ENCODE measurements around the gene KNSTRN. TPM values are rescaled to one million over a fixed set of nuclear protein-coding genes. Genes with fewer than 3 reads are reported as not detected.

KNSTRN gene
- total and polyA plus RNA-seq, 4 experiments from 2014 or later = 1.0 to 8.8 (median 4.6) TPM

GRCh38 chr15:40440743-40441564 lies 58.4 kb downstream of the KNSTRN start, which contains the start of gene BAHD1:
BAHD1 (plus strand) TSS chr15:40440953; CDS start chr15:40458465, 17,512 bp downstream.
- Mint-ChIP-seq H3K27me3 (peaks cover 13% of the 10 kb centered on the region in 2 donors), H3K27ac (peak within 1 kb of the TSS; percentile 87 to 94 (median 92)), H3K36me3 (peaks cover 0 to 10% of the 10 kb centered on the region in 2 donors), H3K9me3 (no peaks in the 10 kb centered on the region), H3K4me3 (peak within 1 kb of the TSS; percentile 91 to 96 (median 93)), H3K4me1 (peaks cover 49 to 83% (median 60%) of the 10 kb centered on the region in 4 donors)
- POLR2A ChIA-PET (ENCODE audit: partially characterized antibody) = interaction anchor here (0.7 to 5.7 kb wide), 16 partner anchors 11 to 253 kb away, joined by 3 to 94 read pairs (median 4); partner anchors contain the start of genes CCDC32, DISP2, PLCB2 and RAD51
- H3K9me3 ChIP-seq (ENCODE audit: control insufficient read depth in 1 of 2, low read length in 2 of 2) = no peaks in the 10 kb centered on the region
- peak within 1 kb of the TSS; percentile 62 to 65 for H3K4me3 ChIP-seq (ENCODE audit: low read length in 2 of 2)
- intact Hi-C loops (cut with micrococcal nuclease) = loop anchor here (1.0 to 2.0 kb wide), 3 partner anchors 36 to 128 kb away; partner anchors contain the start of genes IVD and RPUSD2
- peaks cover 12% of the 10 kb centered on the region for H3K27me3 ChIP-seq (ENCODE audit: insufficient read depth, low read length)
- no peaks in the 10 kb centered on the region for H3K36me3 ChIP-seq (ENCODE audit: insufficient read depth, low read length)
- DNase-seq = peak; percentile 89 to 93 (median 90)
- CTCF ChIA-PET (ENCODE audit: partially characterized antibody) = interaction anchor here (0.5 to 5.7 kb wide), 10 partner anchors 9 to 103 kb away, joined by 3 to 29 read pairs (median 4); no protein-coding TSS in a partner anchor
- peaks cover 67% of the 10 kb centered on the region for H3K4me1 ChIP-seq (ENCODE audit: insufficient read depth, low read length)
- peak within 1 kb of the TSS; percentile 49 for H3K27ac ChIP-seq (ENCODE audit: low read depth, low read length)

- intact Hi-C loops (cut with micrococcal nuclease) = loop anchor here (1.0 to 2.0 kb wide), 3 partner anchors 37 to 127 kb away; partner anchors contain the start of genes IVD and RPUSD2
- peaks cover 6% of the 10 kb centered on the region for H3K27me3 ChIP-seq (ENCODE audit: insufficient read depth, low read length)
- Mint-ChIP-seq H3K36me3 (peaks cover 0 to 10% of the 10 kb centered on the region in 2 donors), H3K4me1 (peaks cover 48 to 76% (median 57%) of the 10 kb centered on the region in 4 donors), H3K27ac (peak overlapping the region; percentile 76 to 95 (median 91)), H3K4me3 (peak overlapping the region; percentile 89 to 95 (median 93)), H3K27me3 (peaks cover 10 to 11% of the 10 kb centered on the region in 2 donors), H3K9me3 (no peaks in the 10 kb centered on the region)
- no peaks in the 10 kb centered on the region for H3K36me3 ChIP-seq (ENCODE audit: insufficient read depth, low read length)
- ChIA-PET CTCF (ENCODE audit: partially characterized antibody) (interaction anchor here (1.0 to 5.7 kb wide), 6 partner anchors 15 to 152 kb away, joined by 3 to 29 read pairs (median 4); partner anchors contain the start of gene KNL1), POLR2A (ENCODE audit: partially characterized antibody) (interaction anchor here (1.0 to 5.7 kb wide), 10 partner anchors 11 to 253 kb away, joined by 3 to 94 read pairs (median 5); partner anchors contain the start of genes CCDC32, CHST14, DISP2 and IVD)
- H3K4me1 ChIP-seq (ENCODE audit: insufficient read depth, low read length) = peaks cover 60% of the 10 kb centered on the region
- peak in 1 of 5 donors; percentile 52 for DNase-seq
- no peaks in the 10 kb centered on the region for H3K9me3 ChIP-seq (ENCODE audit: control insufficient read depth in 1 of 2, low read length in 2 of 2)
- peak overlapping the region in 1 of 2 donors; percentile 45 for H3K4me3 ChIP-seq (ENCODE audit: low read length in 2 of 2)
- H3K27ac ChIP-seq (ENCODE audit: low read depth, low read length) = peak overlapping the region; percentile 49
Observed at GRCh38 chr15:40441565-40442531, 59.3 kb downstream of the KNSTRN start.

- peaks cover 50% of the 10 kb centered on the region for H3K4me1 ChIP-seq (ENCODE audit: insufficient read depth, low read length)
- Mint-ChIP-seq H3K4me3 (peak overlapping the region; percentile 88 to 95 (median 93)), H3K4me1 (peaks cover 47 to 73% (median 56%) of the 10 kb centered on the region in 4 donors), H3K9me3 (no peaks in the 10 kb centered on the region), H3K36me3 (peaks cover 0 to 10% of the 10 kb centered on the region in 2 donors), H3K27me3 (peaks cover 4 to 6% of the 10 kb centered on the region in 2 donors), H3K27ac (peak overlapping the region; percentile 47 to 91 (median 87))
- no peaks in the 10 kb centered on the region for H3K36me3 ChIP-seq (ENCODE audit: insufficient read depth, low read length)
- intact Hi-C loops (cut with micrococcal nuclease) = no loop called here
- no peak for DNase-seq
- POLR2A ChIA-PET (ENCODE audit: partially characterized antibody) = interaction anchor here (1.6 to 5.7 kb wide), 3 partner anchors 9 to 136 kb away, joined by 4 to 94 read pairs (median 5); partner anchors contain the start of genes IVD and PLCB2
- H3K27ac ChIP-seq (ENCODE audit: low read depth, low read length) = no peak overlapping the region
- CTCF ChIA-PET (ENCODE audit: partially characterized antibody) = interaction anchor here (0.5 to 5.7 kb wide), 5 partner anchors 14 to 160 kb away, joined by 3 to 29 read pairs (median 4); partner anchors contain the start of genes ANKRD63 and KNL1
- H3K27me3 ChIP-seq (ENCODE audit: insufficient read depth, low read length) = no peaks in the 10 kb centered on the region
- no peak overlapping the region for H3K4me3 ChIP-seq (ENCODE audit: low read length in 2 of 2)
- no peaks in the 10 kb centered on the region for H3K9me3 ChIP-seq (ENCODE audit: control insufficient read depth in 1 of 2, low read length in 2 of 2)
Observed at GRCh38 chr15:40443255-40443654, 60.7 kb downstream of the KNSTRN start.

GRCh38 chr15:40443846-40444245 lies 61.3 kb downstream of the KNSTRN start:
- peaks cover 52% of the 10 kb centered on the region for H3K4me1 ChIP-seq (ENCODE audit: insufficient read depth, low read length)
- intact Hi-C loops (cut with micrococcal nuclease) = no loop called here
- Mint-ChIP-seq H3K36me3 (peaks cover 0 to 10% of the 10 kb centered on the region in 2 donors), H3K27ac (peak overlapping the region in 6 of 7 donors; percentile 19 to 91 (median 69)), H3K4me1 (peaks cover 46 to 70% (median 56%) of the 10 kb centered on the region in 4 donors), H3K9me3 (no peaks in the 10 kb centered on the region), H3K4me3 (peak overlapping the region; percentile 88 to 95 (median 93)), H3K27me3 (peaks cover 0 to under 1% of the 10 kb centered on the region in 2 donors)
- ChIA-PET POLR2A (ENCODE audit: partially characterized antibody) (interaction anchor here (1.6 to 5.7 kb wide), 2 partner anchors 9 to 136 kb away, joined by 4 to 94 read pairs; partner anchors contain the start of gene PLCB2), CTCF (ENCODE audit: partially characterized antibody) (interaction anchor here (0.6 to 5.7 kb wide), 4 partner anchors 9 to 161 kb away, joined by 3 to 29 read pairs (median 5); partner anchors contain the start of gene ANKRD63)
- no peaks in the 10 kb centered on the region for H3K9me3 ChIP-seq (ENCODE audit: control insufficient read depth in 1 of 2, low read length in 2 of 2)
- H3K4me3 ChIP-seq (ENCODE audit: low read length in 2 of 2) = no peak overlapping the region
- no peak for DNase-seq
- no peak overlapping the region for H3K27ac ChIP-seq (ENCODE audit: low read depth, low read length)
- no peaks in the 10 kb centered on the region for H3K27me3 ChIP-seq (ENCODE audit: insufficient read depth, low read length)
- no peaks in the 10 kb centered on the region for H3K36me3 ChIP-seq (ENCODE audit: insufficient read depth, low read length)

Other genes with a start within 250 kb of the KNSTRN start
- gene BUB1B, start 221.7 kb upstream of the KNSTRN start, total RNA-seq = under 1 TPM; 0.55 to 0.89 TPM
- gene BUB1B, start 221.7 kb upstream of the KNSTRN start, polyA plus RNA-seq = under 1 TPM in 1 of 2 donors, not detected in 1; 0.40 TPM
- under 1 TPM in 1 of 2 experiments, not detected in 1; 0.67 TPM for gene PAK6, start 143.7 kb upstream of the KNSTRN start, total RNA-seq
- 1 to 10 TPM in 1 of 2 donors, under 1 TPM in 1; 0.53 to 1.7 TPM for gene PAK6, start 143.7 kb upstream of the KNSTRN start, polyA plus RNA-seq
- gene ANKRD63, start 99.7 kb upstream of the KNSTRN start, total RNA-seq = not detected
- gene ANKRD63, start 99.7 kb upstream of the KNSTRN start, polyA plus RNA-seq = not detected
- gene PLCB2, start 74.8 kb upstream of the KNSTRN start, total RNA-seq = 100 to 1,000 TPM; 211 to 219 TPM
- 10 to 100 TPM; 22.6 to 37.5 TPM for gene PLCB2, start 74.8 kb upstream of the KNSTRN start, polyA plus RNA-seq
- 1 to 10 TPM; 7.2 to 7.5 TPM for gene INAFM2, start 59.0 kb upstream of the KNSTRN start, total RNA-seq
- gene INAFM2, start 59.0 kb upstream of the KNSTRN start, polyA plus RNA-seq = 1 to 10 TPM in 1 of 2 donors, under 1 TPM in 1; 0.08 to 2.8 TPM
- gene CCDC9B, start 41.8 kb upstream of the KNSTRN start, total RNA-seq = 1 to 10 TPM; 2.6 to 5.1 TPM
- gene CCDC9B, start 41.8 kb upstream of the KNSTRN start, polyA plus RNA-seq = under 1 TPM in 1 of 2 donors, not detected in 1; 0.53 TPM
- gene PHGR1, start 31.7 kb upstream of the KNSTRN start, total RNA-seq = not detected
- not detected for gene PHGR1, start 31.7 kb upstream of the KNSTRN start, polyA plus RNA-seq
- under 1 TPM; 0.03 to 0.23 TPM for gene DISP2, start 24.5 kb upstream of the KNSTRN start, total RNA-seq
- under 1 TPM in 1 of 2 donors, not detected in 1; 0.05 TPM for gene DISP2, start 24.5 kb upstream of the KNSTRN start, polyA plus RNA-seq
- gene IVD, start 23.1 kb downstream of the KNSTRN start, total RNA-seq = 10 to 100 TPM; 56.4 to 62.2 TPM
- gene IVD, start 23.1 kb downstream of the KNSTRN start, polyA plus RNA-seq = 10 to 100 TPM; 25.7 to 26.8 TPM
- gene BAHD1, start 58.2 kb downstream of the KNSTRN start, total RNA-seq = 10 to 100 TPM; 47.0 to 49.2 TPM
- 1 to 10 TPM; 1.5 to 4.6 TPM for gene BAHD1, start 58.2 kb downstream of the KNSTRN start, polyA plus RNA-seq
- 10 to 100 TPM in 1 of 2 experiments, 1 to 10 TPM in 1; 9.1 to 10.5 TPM for gene CHST14, start 88.3 kb downstream of the KNSTRN start, total RNA-seq
- gene CHST14, start 88.3 kb downstream of the KNSTRN start, polyA plus RNA-seq = 1 to 10 TPM in 1 of 2 donors, under 1 TPM in 1; 0.64 to 1.5 TPM
- gene CCDC32, start 182.3 kb downstream of the KNSTRN start, total RNA-seq = 10 to 100 TPM; 31.7 to 32.4 TPM
- 10 to 100 TPM; 41.9 to 49.3 TPM for gene CCDC32, start 182.3 kb downstream of the KNSTRN start, polyA plus RNA-seq
- gene RPUSD2, start 186.6 kb downstream of the KNSTRN start, total RNA-seq = 10 to 100 TPM; 13.6 to 15.1 TPM
- 10 to 100 TPM; 19.4 to 25.0 TPM for gene RPUSD2, start 186.6 kb downstream of the KNSTRN start, polyA plus RNA-seq
- 1 to 10 TPM in 1 of 2 experiments, under 1 TPM in 1; 0.99 to 1.2 TPM for gene KNL1, start 211.5 kb downstream of the KNSTRN start, total RNA-seq
- gene KNL1, start 211.5 kb downstream of the KNSTRN start, polyA plus RNA-seq = under 1 TPM in 1 of 2 donors, not detected in 1; 0.10 TPM

All from CD4-positive, alpha-beta memory T cell (primary cell).